ENCODE data around the gene AP3B1.

DNA sequence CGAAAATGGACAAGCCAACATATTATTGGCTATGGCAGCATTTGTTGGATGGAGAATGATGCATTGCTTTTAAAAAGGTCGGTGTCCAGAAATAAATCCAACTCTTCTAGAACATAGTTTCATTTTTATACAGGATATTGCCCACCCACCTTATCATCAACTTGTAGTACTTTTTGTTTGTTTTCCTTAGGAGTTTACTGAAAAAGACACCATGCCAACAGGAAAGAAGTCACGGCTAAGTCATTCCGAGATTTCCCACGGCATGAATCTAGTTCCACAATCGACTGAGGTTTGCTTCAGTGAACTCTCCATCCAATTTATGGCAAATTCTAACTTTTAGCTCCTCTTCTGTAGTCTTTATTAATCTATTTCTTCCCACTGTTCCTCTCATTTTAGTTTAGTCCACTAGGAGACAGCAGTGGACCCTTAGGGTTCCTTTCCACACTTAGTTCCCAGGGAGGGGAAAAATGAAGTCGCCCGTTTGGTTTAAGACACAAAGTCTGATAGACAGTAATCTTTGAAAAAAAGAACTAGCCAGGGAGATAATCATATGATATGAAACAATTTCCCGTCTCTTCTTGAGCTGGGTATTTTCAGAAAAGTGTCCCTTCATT lies 237.5 kb downstream of the AP3B1 start:
- TF ChIP-seq EZH2 (IDR thresholded peaks at IDR 0.05; ENCODE audit: borderline replicate concordance, low read length) (no peak), CTCF (conservative IDR thresholded peaks at IDR 0.05 in 1 of 2, IDR thresholded peaks at IDR 0.05 in 1 of 2; ENCODE audit: extremely low read depth in 1 of 2, insufficient read depth in 1 of 2, low read depth in 1 of 2, low read length in 2 of 2) (no peak)
